GM23338 (cell line): ENCODE measurements around the gene RPTOR. TPM values are rescaled to one million over a fixed set of nuclear protein-coding genes. Genes with fewer than 3 reads are reported as not detected.

Experiments used
- EZH2phosphoT487 ChIP-seq: fragments of 200-600 bp; sonication (generic); IDR thresholded peaks from one replicate; pipeline ENCODE4 v1.8.1; 2018; ENCODE audit warnings: antibody characterized with exemption; ENCODE audit not compliant: unreplicated experiment
- NANOG ChIP-seq: IDR thresholded peaks from 2 replicates; pipeline ENCODE4 v1.6.1; 2016; ENCODE audit warnings: antibody characterized with exemption, borderline replicate concordance
- POLR2AphosphoS5 ChIP-seq: IDR thresholded peaks from 2 replicates; pipeline ENCODE4 v1.6.1; 2016; ENCODE audit warnings: antibody characterized with exemption, low read depth
- ZNF114 ChIP-seq: fragments of 250-450 bp; sonication (Bioruptor Pico); IDR thresholded peaks from 2 replicates; pipeline ENCODE4 v1.5.0; 2020; ENCODE audit warnings: mild to moderate bottlenecking, moderate library complexity
- polyA plus RNA-seq: library from polyadenylated mRNA; unstranded; fragments of >200 nt; fragmentation: Nextera tagmentation; extraction: Ambion mirVana; gene quantifications from 2 replicates; pipeline ENCODE4 v1.2.1, GENCODE V29; 2016
- total RNA-seq: library from RNA; depleted of rRNA; stranded (reverse); fragments of >200 nt; shearing (Covaris generic); gene quantifications from 2 replicates; pipeline ENCODE4 v1.2.3, GENCODE V29; 2014
- TF ChIP-seq, protein P1 (sequence below): fragments of 250-450 bp; sonication (Bioruptor Pico); IDR thresholded peaks from 2 replicates; pipeline ENCODE4 v1.5.0; 2020; ENCODE audit warnings: mild to moderate bottlenecking, moderate library complexity
- TF ChIP-seq, protein P2 (sequence below): IDR thresholded peaks from one replicate; pipeline ENCODE4 v1.6.1; 2018; ENCODE audit warnings: antibody characterized with exemption; ENCODE audit not compliant: unreplicated experiment
- TF ChIP-seq, protein P3 (sequence below): IDR thresholded peaks from 2 replicates; pipeline ENCODE4 v1.6.1; 2016; ENCODE audit warnings: antibody characterized with exemption

Gene RPTOR
- total and polyA plus RNA-seq, 2 experiments from 2014 or later, result 9.5 to 38.0 TPM

DNA sequence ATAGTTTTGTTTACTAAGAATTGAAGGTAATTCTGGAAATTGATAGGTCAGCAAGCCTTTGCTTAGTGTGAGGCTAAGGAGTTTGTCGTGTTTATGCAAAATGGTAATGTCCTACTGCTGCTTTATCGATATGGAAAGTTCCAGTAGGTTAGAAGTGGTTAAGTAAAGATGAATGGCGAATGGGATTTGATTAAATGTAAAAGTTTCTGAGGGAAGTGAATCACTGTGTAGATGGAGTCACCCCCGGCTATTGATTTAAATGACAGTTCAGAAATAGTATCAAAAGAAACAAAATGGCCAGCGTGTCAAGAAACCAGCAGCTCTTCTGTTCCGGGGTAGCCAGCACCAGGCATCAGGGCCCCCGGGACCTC, 131.4 kb downstream of the RPTOR start (continued):
- TF ChIP-seq, protein P1, sequence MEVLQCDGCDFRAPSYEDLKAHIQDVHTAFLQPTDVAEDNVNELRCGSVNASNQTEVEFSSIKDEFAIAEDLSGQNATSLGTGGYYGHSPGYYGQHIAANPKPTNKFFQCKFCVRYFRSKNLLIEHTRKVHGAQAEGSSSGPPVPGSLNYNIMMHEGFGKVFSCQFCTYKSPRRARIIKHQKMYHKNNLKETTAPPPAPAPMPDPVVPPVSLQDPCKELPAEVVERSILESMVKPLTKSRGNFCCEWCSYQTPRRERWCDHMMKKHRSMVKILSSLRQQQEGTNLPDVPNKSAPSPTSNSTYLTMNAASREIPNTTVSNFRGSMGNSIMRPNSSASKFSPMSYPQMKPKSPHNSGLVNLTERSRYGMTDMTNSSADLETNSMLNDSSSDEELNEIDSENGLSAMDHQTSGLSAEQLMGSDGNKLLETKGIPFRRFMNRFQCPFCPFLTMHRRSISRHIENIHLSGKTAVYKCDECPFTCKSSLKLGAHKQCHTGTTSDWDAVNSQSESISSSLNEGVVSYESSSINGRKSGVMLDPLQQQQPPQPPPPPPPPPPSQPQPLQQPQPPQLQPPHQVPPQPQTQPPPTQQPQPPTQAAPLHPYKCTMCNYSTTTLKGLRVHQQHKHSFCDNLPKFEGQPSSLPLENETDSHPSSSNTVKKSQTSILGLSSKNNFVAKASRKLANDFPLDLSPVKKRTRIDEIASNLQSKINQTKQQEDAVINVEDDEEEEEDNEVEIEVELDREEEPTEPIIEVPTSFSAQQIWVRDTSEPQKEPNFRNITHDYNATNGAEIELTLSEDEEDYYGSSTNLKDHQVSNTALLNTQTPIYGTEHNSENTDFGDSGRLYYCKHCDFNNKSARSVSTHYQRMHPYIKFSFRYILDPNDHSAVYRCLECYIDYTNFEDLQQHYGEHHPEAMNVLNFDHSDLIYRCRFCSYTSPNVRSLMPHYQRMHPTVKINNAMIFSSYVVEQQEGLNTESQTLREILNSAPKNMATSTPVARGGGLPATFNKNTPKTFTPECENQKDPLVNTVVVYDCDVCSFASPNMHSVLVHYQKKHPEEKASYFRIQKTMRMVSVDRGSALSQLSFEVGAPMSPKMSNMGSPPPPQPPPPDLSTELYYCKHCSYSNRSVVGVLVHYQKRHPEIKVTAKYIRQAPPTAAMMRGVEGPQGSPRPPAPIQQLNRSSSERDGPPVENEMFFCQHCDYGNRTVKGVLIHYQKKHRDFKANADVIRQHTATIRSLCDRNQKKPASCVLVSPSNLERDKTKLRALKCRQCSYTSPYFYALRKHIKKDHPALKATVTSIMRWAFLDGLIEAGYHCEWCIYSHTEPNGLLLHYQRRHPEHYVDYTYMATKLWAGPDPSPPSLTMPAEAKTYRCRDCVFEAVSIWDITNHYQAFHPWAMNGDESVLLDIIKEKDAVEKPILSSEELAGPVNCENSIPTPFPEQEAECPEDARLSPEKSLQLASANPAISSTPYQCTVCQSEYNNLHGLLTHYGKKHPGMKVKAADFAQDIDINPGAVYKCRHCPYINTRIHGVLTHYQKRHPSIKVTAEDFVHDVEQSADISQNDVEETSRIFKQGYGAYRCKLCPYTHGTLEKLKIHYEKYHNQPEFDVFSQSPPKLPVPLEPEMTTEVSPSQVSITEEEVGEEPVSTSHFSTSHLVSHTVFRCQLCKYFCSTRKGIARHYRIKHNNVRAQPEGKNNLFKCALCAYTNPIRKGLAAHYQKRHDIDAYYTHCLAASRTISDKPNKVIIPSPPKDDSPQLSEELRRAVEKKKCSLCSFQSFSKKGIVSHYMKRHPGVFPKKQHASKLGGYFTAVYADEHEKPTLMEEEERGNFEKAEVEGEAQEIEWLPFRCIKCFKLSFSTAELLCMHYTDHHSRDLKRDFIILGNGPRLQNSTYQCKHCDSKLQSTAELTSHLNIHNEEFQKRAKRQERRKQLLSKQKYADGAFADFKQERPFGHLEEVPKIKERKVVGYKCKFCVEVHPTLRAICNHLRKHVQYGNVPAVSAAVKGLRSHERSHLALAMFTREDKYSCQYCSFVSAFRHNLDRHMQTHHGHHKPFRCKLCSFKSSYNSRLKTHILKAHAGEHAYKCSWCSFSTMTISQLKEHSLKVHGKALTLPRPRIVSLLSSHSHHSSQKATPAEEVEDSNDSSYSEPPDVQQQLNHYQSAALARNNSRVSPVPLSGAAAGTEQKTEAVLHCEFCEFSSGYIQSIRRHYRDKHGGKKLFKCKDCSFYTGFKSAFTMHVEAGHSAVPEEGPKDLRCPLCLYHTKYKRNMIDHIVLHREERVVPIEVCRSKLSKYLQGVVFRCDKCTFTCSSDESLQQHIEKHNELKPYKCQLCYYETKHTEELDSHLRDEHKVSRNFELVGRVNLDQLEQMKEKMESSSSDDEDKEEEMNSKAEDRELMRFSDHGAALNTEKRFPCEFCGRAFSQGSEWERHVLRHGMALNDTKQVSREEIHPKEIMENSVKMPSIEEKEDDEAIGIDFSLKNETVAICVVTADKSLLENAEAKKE (CRISPR knock-in tag), result no peak
- TF ChIP-seq NANOG, result no peak
- no peak for TF ChIP-seq EZH2phosphoT487
- TF ChIP-seq, protein P2, sequence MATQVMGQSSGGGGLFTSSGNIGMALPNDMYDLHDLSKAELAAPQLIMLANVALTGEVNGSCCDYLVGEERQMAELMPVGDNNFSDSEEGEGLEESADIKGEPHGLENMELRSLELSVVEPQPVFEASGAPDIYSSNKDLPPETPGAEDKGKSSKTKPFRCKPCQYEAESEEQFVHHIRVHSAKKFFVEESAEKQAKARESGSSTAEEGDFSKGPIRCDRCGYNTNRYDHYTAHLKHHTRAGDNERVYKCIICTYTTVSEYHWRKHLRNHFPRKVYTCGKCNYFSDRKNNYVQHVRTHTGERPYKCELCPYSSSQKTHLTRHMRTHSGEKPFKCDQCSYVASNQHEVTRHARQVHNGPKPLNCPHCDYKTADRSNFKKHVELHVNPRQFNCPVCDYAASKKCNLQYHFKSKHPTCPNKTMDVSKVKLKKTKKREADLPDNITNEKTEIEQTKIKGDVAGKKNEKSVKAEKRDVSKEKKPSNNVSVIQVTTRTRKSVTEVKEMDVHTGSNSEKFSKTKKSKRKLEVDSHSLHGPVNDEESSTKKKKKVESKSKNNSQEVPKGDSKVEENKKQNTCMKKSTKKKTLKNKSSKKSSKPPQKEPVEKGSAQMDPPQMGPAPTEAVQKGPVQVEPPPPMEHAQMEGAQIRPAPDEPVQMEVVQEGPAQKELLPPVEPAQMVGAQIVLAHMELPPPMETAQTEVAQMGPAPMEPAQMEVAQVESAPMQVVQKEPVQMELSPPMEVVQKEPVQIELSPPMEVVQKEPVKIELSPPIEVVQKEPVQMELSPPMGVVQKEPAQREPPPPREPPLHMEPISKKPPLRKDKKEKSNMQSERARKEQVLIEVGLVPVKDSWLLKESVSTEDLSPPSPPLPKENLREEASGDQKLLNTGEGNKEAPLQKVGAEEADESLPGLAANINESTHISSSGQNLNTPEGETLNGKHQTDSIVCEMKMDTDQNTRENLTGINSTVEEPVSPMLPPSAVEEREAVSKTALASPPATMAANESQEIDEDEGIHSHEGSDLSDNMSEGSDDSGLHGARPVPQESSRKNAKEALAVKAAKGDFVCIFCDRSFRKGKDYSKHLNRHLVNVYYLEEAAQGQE, result no peak
- no peak for TF ChIP-seq POLR2AphosphoS5
- TF ChIP-seq ZNF114 (CRISPR knock-in tag), result no peak
- TF ChIP-seq, protein P3, sequence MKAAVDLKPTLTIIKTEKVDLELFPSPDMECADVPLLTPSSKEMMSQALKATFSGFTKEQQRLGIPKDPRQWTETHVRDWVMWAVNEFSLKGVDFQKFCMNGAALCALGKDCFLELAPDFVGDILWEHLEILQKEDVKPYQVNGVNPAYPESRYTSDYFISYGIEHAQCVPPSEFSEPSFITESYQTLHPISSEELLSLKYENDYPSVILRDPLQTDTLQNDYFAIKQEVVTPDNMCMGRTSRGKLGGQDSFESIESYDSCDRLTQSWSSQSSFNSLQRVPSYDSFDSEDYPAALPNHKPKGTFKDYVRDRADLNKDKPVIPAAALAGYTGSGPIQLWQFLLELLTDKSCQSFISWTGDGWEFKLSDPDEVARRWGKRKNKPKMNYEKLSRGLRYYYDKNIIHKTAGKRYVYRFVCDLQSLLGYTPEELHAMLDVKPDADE, result no peak
